Activated T-helper 1 cell treated with anti-CD3 and anti-CD28 coated beads, Interleukin-12 subunit alpha, Interleukin-12 subunit beta, Interleukin-2, Interleukin-4 antibody, amounts not matched to agents 30 ng/mL and 10 ng/mL and 1 ng/mL, durations not matched to agents 14 hours and 24 hours and 36 hours (primary cell): Measurements from ENCODE around the gene CEP97. TPM values are rescaled to one million over a fixed set of nuclear protein-coding genes. Genes with fewer than 3 reads are reported as not detected.
A peak's percentile ranks its signal among the peaks of the same experiment; 100 is the strongest.

Experiments
- DNase-seq: peaks from one replicate; pipeline ENCODE4 v3.0.0; 2021; ENCODE audit warnings: low spot score
- H3K27ac Mint-ChIP-seq: one replicate; pipeline ENCODE4 v1.8.0; 2021; ENCODE audit warnings: mild to moderate bottlenecking, mixed read lengths
- H3K27me3 Mint-ChIP-seq: one replicate; pipeline ENCODE4 v1.8.0; 2022; ENCODE audit warnings: mild to moderate bottlenecking, moderate library complexity, mixed read lengths; ENCODE audit not compliant: insufficient read depth
- H3K36me3 Mint-ChIP-seq: one replicate; pipeline ENCODE4 v1.8.0; 2021; ENCODE audit warnings: low read depth, mixed read lengths
- H3K4me1 Mint-ChIP-seq: one replicate; pipeline ENCODE4 v1.8.0; 2021; ENCODE audit warnings: low read depth, mixed read lengths
- H3K4me3 Mint-ChIP-seq: one replicate; pipeline ENCODE4 v1.8.0; 2021; ENCODE audit warnings: mild to moderate bottlenecking, moderate library complexity, mixed read lengths
- H3K9me3 Mint-ChIP-seq: one replicate; pipeline ENCODE4 v1.8.0; 2021; ENCODE audit warnings: mixed read lengths
- intact Hi-C: fragments of 100-400 bp; cut with micrococcal nuclease; formaldehyde crosslinking; loops from one replicate; pipeline ENCODE4 v1.15.1; 2024
- total RNA-seq: library from RNA; stranded (reverse); gene quantifications from 2 replicates; pipeline ENCODE4 v1.2.3, GENCODE V29; 2022

Gene CEP97
- total RNA-seq, 1 donor from 2014 or later: 20.2 TPM

- Mint-ChIP-seq H3K4me3 (no peak overlapping the region), H3K4me1 (peaks cover 21% of the 10 kb centered on the region)
- intact Hi-C loops: no loop called here
Observed at GRCh38 chr3:101796077-101796680, 71.8 kb downstream of the CEP97 start.

DNA sequence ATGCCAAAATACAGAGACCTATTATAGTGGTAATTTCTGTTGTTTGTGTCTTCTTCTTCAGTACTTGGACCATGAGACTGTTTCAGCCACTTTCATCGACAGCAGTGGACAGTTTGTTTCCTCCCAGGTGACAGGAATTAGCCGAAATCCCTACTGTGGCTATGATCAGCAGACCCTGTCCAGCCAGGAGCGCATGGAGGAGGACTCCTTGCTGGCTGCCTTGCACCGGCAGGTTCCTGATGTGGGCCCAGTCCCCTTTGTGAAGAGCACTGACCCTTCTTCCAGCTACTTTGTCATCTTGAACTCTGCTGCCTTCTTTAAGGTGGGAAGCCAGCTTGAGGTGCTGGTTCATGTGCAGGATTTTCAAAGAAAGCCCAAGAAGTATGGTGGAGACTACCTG is 76.8 kb downstream of the CEP97 start:
- intact Hi-C loops: loop anchor here (10.0 kb wide), 1 partner anchor 574 kb away; no protein-coding TSS in a partner anchor
- peaks cover 25% of the 10 kb centered on the region for H3K4me1 Mint-ChIP-seq
- H3K27ac Mint-ChIP-seq: no peak overlapping the region
- no peak overlapping the region for H3K4me3 Mint-ChIP-seq
- no peaks in the 10 kb centered on the region for H3K9me3 Mint-ChIP-seq
- H3K27me3 Mint-ChIP-seq: no peaks in the 10 kb centered on the region
- DNase-seq: no peak
- peaks cover 37% of the 10 kb centered on the region for H3K36me3 Mint-ChIP-seq

More at GRCh38 chr3:101796077-101796680, 71.8 kb downstream of the CEP97 start:
- Mint-ChIP-seq H3K27ac (no peak overlapping the region), H3K9me3 (peaks cover 12% of the 10 kb centered on the region), H3K36me3 (peaks cover 50% of the 10 kb centered on the region), H3K27me3 (no peaks in the 10 kb centered on the region)
- DNase-seq: no peak

- no peak for DNase-seq
- intact Hi-C loops: loop anchor here (2.0 to 10.0 kb wide), 2 partner anchors 573 to 735 kb away; no protein-coding TSS in a partner anchor
- H3K9me3 Mint-ChIP-seq: no peaks in the 10 kb centered on the region
- H3K27ac Mint-ChIP-seq: no peak overlapping the region
- H3K4me1 Mint-ChIP-seq: peaks cover 15% of the 10 kb centered on the region
- peaks cover 36% of the 10 kb centered on the region for H3K36me3 Mint-ChIP-seq
- no peak overlapping the region for H3K4me3 Mint-ChIP-seq
- no peaks in the 10 kb centered on the region for H3K27me3 Mint-ChIP-seq
Observed at GRCh38 chr3:101802179-101802578, 77.8 kb downstream of the CEP97 start.

DNA sequence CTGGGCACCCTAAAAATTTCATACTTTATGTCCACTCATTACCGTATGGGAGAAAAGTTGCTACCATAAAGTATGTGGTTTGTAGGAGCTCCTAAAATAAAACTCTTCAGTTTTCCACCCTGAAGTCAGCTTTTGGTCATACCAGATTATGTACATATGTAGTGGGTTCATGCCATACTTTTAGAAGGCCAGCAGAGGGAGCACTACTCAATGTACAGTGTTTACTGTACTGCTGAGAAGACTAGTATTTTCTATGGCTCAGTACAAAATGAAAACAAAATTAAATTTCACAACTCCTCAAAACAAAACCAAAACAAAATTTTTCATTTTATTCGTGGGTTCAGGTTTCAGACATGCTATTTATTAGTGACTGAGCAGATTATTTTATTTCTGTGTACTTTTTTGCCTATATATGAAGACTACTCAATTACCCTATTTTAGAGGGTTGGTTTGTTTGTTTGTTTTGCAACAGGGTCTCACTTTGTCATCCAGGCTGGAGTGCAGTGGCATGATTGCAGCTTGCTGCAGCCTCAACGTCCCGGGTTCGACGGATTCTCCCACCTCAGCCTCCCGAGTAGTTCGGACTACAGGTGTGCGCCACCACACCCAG is 78.9 kb downstream of the CEP97 start:
- Mint-ChIP-seq H3K9me3 (no peaks in the 10 kb centered on the region), H3K27ac (no peak overlapping the region), H3K36me3 (peaks cover 32% of the 10 kb centered on the region), H3K4me1 (peaks cover 22% of the 10 kb centered on the region), H3K4me3 (no peak overlapping the region), H3K27me3 (no peaks in the 10 kb centered on the region)
- DNase-seq: peak; percentile 48
- intact Hi-C loops: loop anchor here (1.0 to 10.0 kb wide), 6 partner anchors 24 to 734 kb away; partner anchors contain the start of gene NXPE3

DNA sequence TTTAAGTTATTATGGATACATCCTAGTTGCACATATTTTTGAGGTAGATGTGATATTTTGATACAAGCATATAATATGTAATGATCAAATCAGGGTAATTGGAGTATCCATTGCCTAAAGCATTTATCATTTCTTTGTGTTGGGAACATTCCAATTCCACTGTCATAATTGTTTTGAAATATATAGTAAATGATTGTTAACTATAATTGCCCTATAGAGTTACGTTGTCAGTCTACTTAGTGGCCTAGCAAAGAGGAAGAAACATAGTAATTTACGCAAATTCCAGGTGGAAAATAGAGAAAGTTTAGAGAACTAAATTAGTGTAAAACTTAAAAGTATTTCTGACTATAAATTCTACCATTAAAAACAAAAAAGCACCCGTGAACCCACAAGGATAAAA is 79.5 kb downstream of the CEP97 start:
- intact Hi-C loops: loop anchor here (1.0 to 10.0 kb wide), 6 partner anchors 25 to 733 kb away; partner anchors contain the start of gene NXPE3

GRCh38 chr3:101806491-101806890 is 82.1 kb downstream of the CEP97 start:
- no peaks in the 10 kb centered on the region for H3K27me3 Mint-ChIP-seq
- intact Hi-C loops: loop anchor here (10.0 kb wide), 1 partner anchor 568 kb away; no protein-coding TSS in a partner anchor
- peaks cover 44% of the 10 kb centered on the region for H3K4me1 Mint-ChIP-seq
- peaks cover 31% of the 10 kb centered on the region for H3K36me3 Mint-ChIP-seq
- no peak overlapping the region for H3K4me3 Mint-ChIP-seq
- DNase-seq: no peak
- no peak overlapping the region for H3K27ac Mint-ChIP-seq
- no peaks in the 10 kb centered on the region for H3K9me3 Mint-ChIP-seq

More for the DNA sequence above, 79.5 kb downstream of the CEP97 start:
- Mint-ChIP-seq H3K9me3 (no peaks in the 10 kb centered on the region), H3K36me3 (peaks cover 33% of the 10 kb centered on the region), H3K4me3 (no peak overlapping the region), H3K27ac (no peak overlapping the region), H3K27me3 (no peaks in the 10 kb centered on the region), H3K4me1 (peaks cover 25% of the 10 kb centered on the region)
- no peak for DNase-seq

GRCh38 chr3:101807888-101808287 is 83.5 kb downstream of the CEP97 start:
- Mint-ChIP-seq H3K9me3 (no peaks in the 10 kb centered on the region), H3K27ac (no peak overlapping the region), H3K36me3 (peaks cover 31% of the 10 kb centered on the region), H3K27me3 (no peaks in the 10 kb centered on the region), H3K4me1 (peaks cover 49% of the 10 kb centered on the region), H3K4me3 (no peak overlapping the region)
- intact Hi-C loops: loop anchor here (2.0 to 10.0 kb wide), 3 partner anchors 19 to 567 kb away; no protein-coding TSS in a partner anchor
- no peak for DNase-seq

DNA sequence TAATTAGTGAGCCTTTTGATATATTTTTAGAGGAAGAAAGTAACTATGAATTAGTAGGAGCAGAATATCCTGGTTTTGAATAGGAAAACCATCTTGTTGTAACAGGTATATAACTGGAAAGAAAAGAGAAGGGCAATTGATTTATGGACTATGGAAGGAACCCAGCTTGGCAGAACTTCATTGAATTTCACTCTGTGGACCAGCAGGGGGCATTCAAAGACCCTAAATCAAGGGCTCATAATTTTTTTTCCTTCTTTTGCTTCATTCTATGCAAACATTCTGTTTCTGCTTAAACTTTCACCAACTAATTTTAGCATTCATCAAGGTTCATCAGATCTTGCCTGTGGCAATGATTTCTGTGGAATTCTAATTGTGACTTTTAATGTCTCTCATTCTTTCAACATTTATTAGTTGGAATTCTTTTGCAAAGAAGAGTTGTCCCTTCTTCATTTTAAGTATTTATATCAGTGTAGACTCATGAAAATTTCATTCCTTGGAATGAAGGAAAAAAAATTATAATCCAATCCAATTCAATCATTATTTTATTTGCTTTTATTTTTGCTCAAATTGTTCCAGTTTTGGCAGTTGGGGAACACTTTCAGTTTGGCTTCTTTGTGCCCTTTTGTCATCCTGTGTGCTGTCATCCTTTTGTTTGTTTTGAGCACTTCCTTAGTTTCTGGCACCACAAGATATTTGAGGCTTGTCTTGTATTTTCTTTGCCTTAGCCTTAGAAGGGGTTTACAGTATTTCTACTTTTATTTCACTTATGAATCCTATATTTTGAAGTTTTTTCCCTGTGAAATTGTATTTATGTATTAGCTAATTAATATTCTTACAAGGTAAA is 85.0 kb downstream of the CEP97 start:
- Mint-ChIP-seq H3K27me3 (no peaks in the 10 kb centered on the region), H3K4me1 (peaks cover 55% of the 10 kb centered on the region), H3K36me3 (peaks cover 19% of the 10 kb centered on the region), H3K4me3 (no peak overlapping the region), H3K27ac (peak overlapping the region; percentile 27), H3K9me3 (no peaks in the 10 kb centered on the region)
- DNase-seq: no peak
- intact Hi-C loops: loop anchor here (1.0 to 10.0 kb wide), 9 partner anchors 17 to 727 kb away; no protein-coding TSS in a partner anchor

GRCh38 chr3:101810022-101810418 is 85.6 kb downstream of the CEP97 start:
- intact Hi-C loops: loop anchor here (5.0 kb wide), 2 partner anchors 127 to 177 kb away; no protein-coding TSS in a partner anchor
- Mint-ChIP-seq H3K9me3 (no peaks in the 10 kb centered on the region), H3K4me1 (peaks cover 61% of the 10 kb centered on the region), H3K27ac (peak overlapping the region; percentile 4), H3K27me3 (no peaks in the 10 kb centered on the region), H3K36me3 (peaks cover 17% of the 10 kb centered on the region), H3K4me3 (no peak overlapping the region)
- no peak for DNase-seq

- Mint-ChIP-seq H3K36me3 (peaks cover 12% of the 10 kb centered on the region), H3K4me3 (peak overlapping the region; percentile 6), H3K27me3 (no peaks in the 10 kb centered on the region), H3K4me1 (peaks cover 71% of the 10 kb centered on the region), H3K27ac (no peak overlapping the region), H3K9me3 (no peaks in the 10 kb centered on the region)
- intact Hi-C loops: loop anchor here (5.0 kb wide), 2 partner anchors 125 to 175 kb away; no protein-coding TSS in a partner anchor
- no peak for DNase-seq
Observed at GRCh38 chr3:101811875-101812274, 87.5 kb downstream of the CEP97 start.

DNA sequence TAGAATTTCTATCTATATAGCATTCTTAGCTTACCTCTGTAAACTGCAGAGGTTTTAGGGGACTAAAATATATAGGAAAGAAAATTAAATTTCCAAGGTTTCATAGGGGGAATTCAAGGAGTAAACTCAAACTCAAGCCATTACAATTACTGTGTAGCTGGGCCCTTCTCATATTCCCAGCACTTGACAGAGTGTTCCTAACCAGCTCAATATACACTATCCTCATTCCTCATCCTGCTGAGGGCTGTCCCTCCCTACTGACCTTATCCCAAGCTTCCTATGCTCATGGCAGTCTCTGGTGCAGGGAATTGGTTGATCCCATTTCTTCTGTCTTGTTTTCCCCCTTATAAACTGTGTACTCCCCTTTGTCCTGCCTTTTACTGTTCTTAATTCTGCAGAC is 88.5 kb downstream of the CEP97 start:
- H3K4me1 Mint-ChIP-seq: peaks cover 69% of the 10 kb centered on the region
- H3K36me3 Mint-ChIP-seq: peaks cover 18% of the 10 kb centered on the region
- no peaks in the 10 kb centered on the region for H3K27me3 Mint-ChIP-seq
- H3K27ac Mint-ChIP-seq: no peak overlapping the region
- no peaks in the 10 kb centered on the region for H3K9me3 Mint-ChIP-seq
- intact Hi-C loops: loop anchor here (1.0 to 5.0 kb wide), 4 partner anchors 38 to 412 kb away; no protein-coding TSS in a partner anchor
- no peak overlapping the region for H3K4me3 Mint-ChIP-seq
- no peak for DNase-seq

GRCh38 chr3:101813817-101814440 is 89.5 kb downstream of the CEP97 start:
- intact Hi-C loops: loop anchor here (1.0 to 5.0 kb wide), 4 partner anchors 37 to 411 kb away; no protein-coding TSS in a partner anchor
- no peak overlapping the region for H3K27ac Mint-ChIP-seq
- no peaks in the 10 kb centered on the region for H3K27me3 Mint-ChIP-seq
- H3K4me1 Mint-ChIP-seq: peaks cover 68% of the 10 kb centered on the region
- no peaks in the 10 kb centered on the region for H3K9me3 Mint-ChIP-seq
- no peak for DNase-seq
- H3K4me3 Mint-ChIP-seq: no peak overlapping the region
- peaks cover 23% of the 10 kb centered on the region for H3K36me3 Mint-ChIP-seq
